ENCODE measurements around the gene ZNF280D.

DNA sequence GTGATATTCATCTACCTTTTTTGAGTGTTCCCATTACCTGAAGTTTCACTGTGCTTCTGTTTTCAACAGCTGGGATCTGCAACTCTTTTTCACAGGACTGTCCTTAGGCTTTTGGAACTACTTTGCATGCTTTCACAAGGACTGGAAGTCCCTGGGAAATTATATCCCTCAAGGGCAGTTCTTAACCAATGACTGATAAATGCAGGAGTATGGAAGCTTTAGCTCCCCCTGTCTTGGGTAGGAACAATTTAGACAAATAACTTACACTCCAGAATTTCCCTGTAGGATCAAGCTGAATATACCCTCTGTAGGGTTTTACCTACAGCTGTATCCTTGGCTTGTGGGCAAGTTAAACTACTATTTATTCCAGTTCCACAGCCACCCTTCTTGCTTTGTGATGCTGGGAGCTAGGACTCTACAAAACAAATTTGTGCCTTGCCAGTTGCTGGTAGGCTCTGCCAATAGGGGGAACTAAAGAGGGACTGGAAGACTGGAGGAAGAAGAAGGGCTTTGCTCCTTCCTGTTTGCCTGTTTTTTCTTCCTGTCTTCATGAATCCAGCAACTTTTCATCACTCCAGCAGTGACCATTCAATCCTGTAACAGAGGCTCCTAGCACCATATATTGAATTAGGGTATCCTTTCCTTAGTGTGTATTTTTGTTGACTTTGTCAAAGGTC lies 6.8 kb upstream of the ZNF280D start:
- TF ChIP-seq CTCF (IDR thresholded peaks at IDR 0.05; ENCODE audit: low read depth, low read length), result peak; percentile 33
- no peak for TF ChIP-seq EZH2phosphoT487 (IDR thresholded peaks at IDR 0.05; ENCODE audit: low read depth)

All from OCI-LY3 (cell line).